ENCODE measurements around the gene COPZ1. TPM values are rescaled to one million over a fixed set of nuclear protein-coding genes. Genes with fewer than 3 reads are reported as not detected.
A peak's percentile ranks its signal among the peaks of the same experiment; 100 is the strongest.

Gene COPZ1
- total and polyA plus RNA-seq, 9 of the 15 experiments (the other 6 are each of a cell fraction or from before 2014, with no cell fraction given): 137 to 487 (median 233) TPM

DNA sequence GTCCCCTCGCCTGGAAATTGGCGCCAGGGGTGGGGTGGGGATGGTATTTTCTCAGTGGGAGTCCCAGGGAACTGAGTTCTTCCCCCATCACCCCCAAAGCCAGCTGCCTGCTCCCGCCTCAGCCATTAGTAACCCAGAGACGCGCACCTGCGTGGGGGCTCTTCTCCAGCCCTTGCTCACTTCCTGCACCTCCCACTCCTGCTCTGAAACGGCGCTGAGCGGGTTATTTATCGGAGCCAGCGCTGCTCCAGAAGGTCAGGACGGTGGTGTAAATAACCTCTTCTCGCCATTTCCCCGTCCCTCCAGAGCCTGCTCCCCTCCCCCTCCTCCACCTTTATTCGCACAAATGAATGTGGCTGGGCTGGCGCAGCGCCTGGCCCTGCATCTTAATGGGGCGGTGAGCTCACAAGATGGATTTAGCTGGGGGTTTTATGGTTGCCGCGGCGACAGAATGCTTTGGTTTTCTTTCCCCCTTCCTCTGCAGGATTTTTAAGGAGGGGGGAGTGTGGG is 27.1 kb downstream of the COPZ1 start (continued):
- TF ChIP-seq BRCA1 (IDR thresholded peaks at IDR 0.05) (no peak), BRCA1 (CRISPR knock-in tag; IDR thresholded peaks at IDR 0.05) (no peak), GATA2 (CRISPR knock-in tag; IDR thresholded peaks at IDR 0.05) (no peak), HIVEP1 (CRISPR knock-in tag; IDR thresholded peaks at IDR 0.05) (no peak), ZNF324 (CRISPR knock-in tag; IDR thresholded peaks at IDR 0.05) (no peak), XRCC3 (IDR thresholded peaks at IDR 0.05) (no peak), SNIP1 (IDR thresholded peaks at IDR 0.05; ENCODE audit: low read depth) (no peak), OTX1 (CRISPR knock-in tag; IDR thresholded peaks at IDR 0.05) (0 out of 2 replicates have a peak, but pooled peaks have one; percentile 46), TSC22D4 (tag; IDR thresholded peaks at IDR 0.05) (no peak), ZNF445 (CRISPR knock-in tag; IDR thresholded peaks at IDR 0.05; ENCODE audit: low read depth) (no peak), MTA3 (IDR thresholded peaks at IDR 0.05; ENCODE audit: borderline replicate concordance) (no peak), TRIM24 (IDR thresholded peaks at IDR 0.05) (no peak), POLR2A (conservative IDR thresholded peaks at IDR 0.05) (peak; percentile 58), TAF9B (IDR thresholded peaks at IDR 0.05; ENCODE audit: partially characterized antibody) (no peak), KLF1 (tag; IDR thresholded peaks at IDR 0.05) (no peak), ATF1 (CRISPR knock-in tag; IDR thresholded peaks at IDR 0.05) (no peak), ATF1 (tag; IDR thresholded peaks at IDR 0.05) (no peak; the same call in 1 of the 2 replicates), RBM15 (IDR thresholded peaks at IDR 0.05; ENCODE audit: insufficient read depth, low read length) (no peak), ZNF431 (CRISPR knock-in tag; IDR thresholded peaks at IDR 0.05) (no peak)
- TF ChIP-seq, protein P1, sequence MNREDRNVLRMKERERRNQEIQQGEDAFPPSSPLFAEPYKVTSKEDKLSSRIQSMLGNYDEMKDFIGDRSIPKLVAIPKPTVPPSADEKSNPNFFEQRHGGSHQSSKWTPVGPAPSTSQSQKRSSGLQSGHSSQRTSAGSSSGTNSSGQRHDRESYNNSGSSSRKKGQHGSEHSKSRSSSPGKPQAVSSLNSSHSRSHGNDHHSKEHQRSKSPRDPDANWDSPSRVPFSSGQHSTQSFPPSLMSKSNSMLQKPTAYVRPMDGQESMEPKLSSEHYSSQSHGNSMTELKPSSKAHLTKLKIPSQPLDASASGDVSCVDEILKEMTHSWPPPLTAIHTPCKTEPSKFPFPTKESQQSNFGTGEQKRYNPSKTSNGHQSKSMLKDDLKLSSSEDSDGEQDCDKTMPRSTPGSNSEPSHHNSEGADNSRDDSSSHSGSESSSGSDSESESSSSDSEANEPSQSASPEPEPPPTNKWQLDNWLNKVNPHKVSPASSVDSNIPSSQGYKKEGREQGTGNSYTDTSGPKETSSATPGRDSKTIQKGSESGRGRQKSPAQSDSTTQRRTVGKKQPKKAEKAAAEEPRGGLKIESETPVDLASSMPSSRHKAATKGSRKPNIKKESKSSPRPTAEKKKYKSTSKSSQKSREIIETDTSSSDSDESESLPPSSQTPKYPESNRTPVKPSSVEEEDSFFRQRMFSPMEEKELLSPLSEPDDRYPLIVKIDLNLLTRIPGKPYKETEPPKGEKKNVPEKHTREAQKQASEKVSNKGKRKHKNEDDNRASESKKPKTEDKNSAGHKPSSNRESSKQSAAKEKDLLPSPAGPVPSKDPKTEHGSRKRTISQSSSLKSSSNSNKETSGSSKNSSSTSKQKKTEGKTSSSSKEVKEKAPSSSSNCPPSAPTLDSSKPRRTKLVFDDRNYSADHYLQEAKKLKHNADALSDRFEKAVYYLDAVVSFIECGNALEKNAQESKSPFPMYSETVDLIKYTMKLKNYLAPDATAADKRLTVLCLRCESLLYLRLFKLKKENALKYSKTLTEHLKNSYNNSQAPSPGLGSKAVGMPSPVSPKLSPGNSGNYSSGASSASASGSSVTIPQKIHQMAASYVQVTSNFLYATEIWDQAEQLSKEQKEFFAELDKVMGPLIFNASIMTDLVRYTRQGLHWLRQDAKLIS (CRISPR knock-in tag; IDR thresholded peaks at IDR 0.05): no peak
- TF ChIP-seq, protein P2, sequence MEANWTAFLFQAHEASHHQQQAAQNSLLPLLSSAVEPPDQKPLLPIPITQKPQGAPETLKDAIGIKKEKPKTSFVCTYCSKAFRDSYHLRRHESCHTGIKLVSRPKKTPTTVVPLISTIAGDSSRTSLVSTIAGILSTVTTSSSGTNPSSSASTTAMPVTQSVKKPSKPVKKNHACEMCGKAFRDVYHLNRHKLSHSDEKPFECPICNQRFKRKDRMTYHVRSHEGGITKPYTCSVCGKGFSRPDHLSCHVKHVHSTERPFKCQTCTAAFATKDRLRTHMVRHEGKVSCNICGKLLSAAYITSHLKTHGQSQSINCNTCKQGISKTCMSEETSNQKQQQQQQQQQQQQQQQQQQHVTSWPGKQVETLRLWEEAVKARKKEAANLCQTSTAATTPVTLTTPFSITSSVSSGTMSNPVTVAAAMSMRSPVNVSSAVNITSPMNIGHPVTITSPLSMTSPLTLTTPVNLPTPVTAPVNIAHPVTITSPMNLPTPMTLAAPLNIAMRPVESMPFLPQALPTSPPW (CRISPR knock-in tag; IDR thresholded peaks at IDR 0.05): peak; percentile 53
- TF ChIP-seq, protein P3, sequence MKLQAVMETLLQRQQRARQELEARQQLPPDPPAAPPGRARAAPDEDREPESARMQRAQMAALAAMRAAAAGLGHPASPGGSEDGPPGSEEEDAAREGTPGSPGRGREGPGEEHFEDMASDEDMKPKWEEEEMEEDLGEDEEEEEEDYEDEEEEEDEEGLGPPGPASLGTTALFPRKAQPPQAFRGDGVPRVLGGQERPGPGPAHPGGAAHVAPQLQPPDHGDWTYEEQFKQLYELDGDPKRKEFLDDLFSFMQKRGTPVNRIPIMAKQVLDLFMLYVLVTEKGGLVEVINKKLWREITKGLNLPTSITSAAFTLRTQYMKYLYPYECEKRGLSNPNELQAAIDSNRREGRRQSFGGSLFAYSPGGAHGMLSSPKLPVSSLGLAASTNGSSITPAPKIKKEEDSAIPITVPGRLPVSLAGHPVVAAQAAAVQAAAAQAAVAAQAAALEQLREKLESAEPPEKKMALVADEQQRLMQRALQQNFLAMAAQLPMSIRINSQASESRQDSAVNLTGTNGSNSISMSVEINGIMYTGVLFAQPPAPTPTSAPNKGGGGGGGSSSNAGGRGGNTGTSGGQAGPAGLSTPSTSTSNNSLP (IDR thresholded peaks at IDR 0.05; ENCODE audit: borderline replicate concordance, low read depth, low read length): no peak
